LNCaP clone FGC (cell line): ENCODE data around the gene LIMK1.
A peak's percentile ranks its signal among the peaks of the same experiment; 100 is the strongest.
"Not testable (repeated sequence)": the region's sequence is repeated elsewhere in the genome, so short reads cannot be mapped to it uniquely, and the experiment has no call there.

Experiments
- DNase-seq: peaks from one replicate; pipeline ENCODE4 v3.0.0-alpha.2; 2011; ENCODE audit warnings: low read depth
- H3K4me3 ChIP-seq: 2 replicates; pipeline ENCODE4 v1.5.1; 2011; ENCODE audit warnings: mild to moderate bottlenecking, low read depth, low read length, control low read depth
- CTCF ChIP-seq: IDR thresholded peaks from 2 replicates; pipeline ENCODE4 v1.5.1; 2012; ENCODE audit warnings: mild to moderate bottlenecking; ENCODE audit not compliant: control insufficient read depth, insufficient read depth; ENCODE audit errors: extremely low read depth

The LIMK1 gene

GRCh38 chr7:74157605-74158004 is 74.0 kb downstream of the LIMK1 start:
- no peak for TF ChIP-seq CTCF
- H3K4me3 ChIP-seq = no peak overlapping the region
- no peak for DNase-seq

GRCh38 chr7:74164985-74165456 is 81.4 kb downstream of the LIMK1 start:
- peak; percentile 17; the same call in 1 of the 2 replicates for TF ChIP-seq CTCF
- no peak overlapping the region for H3K4me3 ChIP-seq
- DNase-seq = no peak

GRCh38 chr7:74165867-74166593 is 82.4 kb downstream of the LIMK1 start:
- no peak for TF ChIP-seq CTCF
- DNase-seq = no peak

GRCh38 chr7:74167324-74167723 is 83.7 kb downstream of the LIMK1 start:
- DNase-seq = not testable (repeated sequence)

More at GRCh38 chr7:74165867-74166593, 82.4 kb downstream of the LIMK1 start:
- no peak overlapping the region for H3K4me3 ChIP-seq

More at GRCh38 chr7:74167324-74167723, 83.7 kb downstream of the LIMK1 start:
- H3K4me3 ChIP-seq = not testable (repeated sequence)
